ENCODE results near the gene CAPZB.

The CAPZB gene

GRCh38 chr1:19333587-19334354 is 151.6 kb downstream of the CAPZB start:
- TF ChIP-seq FOXP2 (optimal IDR thresholded peaks at IDR 0.05; ENCODE audit: borderline replicate concordance, extremely low read depth, extremely low read length, insufficient read depth) (no peak), POLR2AphosphoS5 (IDR thresholded peaks at IDR 0.05; ENCODE audit: low read depth, low read length) (no peak), TAF1 (IDR thresholded peaks at IDR 0.05; ENCODE audit: borderline replicate concordance, insufficient read depth, low read length) (no peak), SIN3A (IDR thresholded peaks at IDR 0.05; ENCODE audit: borderline replicate concordance, insufficient read depth, low read length) (no peak)
- TF ChIP-seq, protein P1, sequence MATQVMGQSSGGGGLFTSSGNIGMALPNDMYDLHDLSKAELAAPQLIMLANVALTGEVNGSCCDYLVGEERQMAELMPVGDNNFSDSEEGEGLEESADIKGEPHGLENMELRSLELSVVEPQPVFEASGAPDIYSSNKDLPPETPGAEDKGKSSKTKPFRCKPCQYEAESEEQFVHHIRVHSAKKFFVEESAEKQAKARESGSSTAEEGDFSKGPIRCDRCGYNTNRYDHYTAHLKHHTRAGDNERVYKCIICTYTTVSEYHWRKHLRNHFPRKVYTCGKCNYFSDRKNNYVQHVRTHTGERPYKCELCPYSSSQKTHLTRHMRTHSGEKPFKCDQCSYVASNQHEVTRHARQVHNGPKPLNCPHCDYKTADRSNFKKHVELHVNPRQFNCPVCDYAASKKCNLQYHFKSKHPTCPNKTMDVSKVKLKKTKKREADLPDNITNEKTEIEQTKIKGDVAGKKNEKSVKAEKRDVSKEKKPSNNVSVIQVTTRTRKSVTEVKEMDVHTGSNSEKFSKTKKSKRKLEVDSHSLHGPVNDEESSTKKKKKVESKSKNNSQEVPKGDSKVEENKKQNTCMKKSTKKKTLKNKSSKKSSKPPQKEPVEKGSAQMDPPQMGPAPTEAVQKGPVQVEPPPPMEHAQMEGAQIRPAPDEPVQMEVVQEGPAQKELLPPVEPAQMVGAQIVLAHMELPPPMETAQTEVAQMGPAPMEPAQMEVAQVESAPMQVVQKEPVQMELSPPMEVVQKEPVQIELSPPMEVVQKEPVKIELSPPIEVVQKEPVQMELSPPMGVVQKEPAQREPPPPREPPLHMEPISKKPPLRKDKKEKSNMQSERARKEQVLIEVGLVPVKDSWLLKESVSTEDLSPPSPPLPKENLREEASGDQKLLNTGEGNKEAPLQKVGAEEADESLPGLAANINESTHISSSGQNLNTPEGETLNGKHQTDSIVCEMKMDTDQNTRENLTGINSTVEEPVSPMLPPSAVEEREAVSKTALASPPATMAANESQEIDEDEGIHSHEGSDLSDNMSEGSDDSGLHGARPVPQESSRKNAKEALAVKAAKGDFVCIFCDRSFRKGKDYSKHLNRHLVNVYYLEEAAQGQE (IDR thresholded peaks at IDR 0.05; ENCODE audit: insufficient read depth in 1 of 2, low read depth in 2 of 2, low read length in 2 of 2): no peak

- TF ChIP-seq TAF1 (IDR thresholded peaks at IDR 0.05; ENCODE audit: borderline replicate concordance, insufficient read depth, low read length) (no peak), FOXP2 (optimal IDR thresholded peaks at IDR 0.05; ENCODE audit: borderline replicate concordance, extremely low read depth, extremely low read length, insufficient read depth) (no peak), SIN3A (IDR thresholded peaks at IDR 0.05; ENCODE audit: borderline replicate concordance, insufficient read depth, low read length) (no peak), POLR2AphosphoS5 (IDR thresholded peaks at IDR 0.05; ENCODE audit: low read depth, low read length) (no peak)
- TF ChIP-seq, protein P1 (IDR thresholded peaks at IDR 0.05; ENCODE audit: insufficient read depth in 1 of 2, low read depth in 2 of 2, low read length in 2 of 2): no peak
These were observed 152.5 kb downstream of the CAPZB start for GRCh38 chr1:19332832-19333231.

GRCh38 chr1:19331262-19331878 is 154.0 kb downstream of the CAPZB start:
- TF ChIP-seq, protein P1 (IDR thresholded peaks at IDR 0.05; ENCODE audit: insufficient read depth in 1 of 2, low read depth in 2 of 2, low read length in 2 of 2): no peak
- TF ChIP-seq FOXP2 (optimal IDR thresholded peaks at IDR 0.05; ENCODE audit: borderline replicate concordance, extremely low read depth, extremely low read length, insufficient read depth): no peak
- TF ChIP-seq POLR2AphosphoS5 (IDR thresholded peaks at IDR 0.05; ENCODE audit: low read depth, low read length): no peak
- TF ChIP-seq SIN3A (IDR thresholded peaks at IDR 0.05; ENCODE audit: borderline replicate concordance, insufficient read depth, low read length): no peak
- TF ChIP-seq TAF1 (IDR thresholded peaks at IDR 0.05; ENCODE audit: borderline replicate concordance, insufficient read depth, low read length): no peak

- 0 out of 2 replicates have a peak, but pooled peaks have one; percentile 27 for TF ChIP-seq POLR2AphosphoS5 (IDR thresholded peaks at IDR 0.05; ENCODE audit: low read depth, low read length)
- no peak for TF ChIP-seq FOXP2 (optimal IDR thresholded peaks at IDR 0.05; ENCODE audit: borderline replicate concordance, extremely low read depth, extremely low read length, insufficient read depth)
- TF ChIP-seq SIN3A (IDR thresholded peaks at IDR 0.05; ENCODE audit: borderline replicate concordance, insufficient read depth, low read length): no peak
These were observed 154.7 kb downstream of the CAPZB start for GRCh38 chr1:19330449-19331135.

GRCh38 chr1:19329611-19330010 is 155.7 kb downstream of the CAPZB start:
- TF ChIP-seq TAF1 (IDR thresholded peaks at IDR 0.05; ENCODE audit: borderline replicate concordance, insufficient read depth, low read length) (no peak), SIN3A (IDR thresholded peaks at IDR 0.05; ENCODE audit: borderline replicate concordance, insufficient read depth, low read length) (no peak)
